Measurements from ENCODE around the gene ALDH3B1. TPM values are rescaled to one million over a fixed set of nuclear protein-coding genes. Genes with fewer than 3 reads are reported as not detected.
"Not testable (repeated sequence)": the region's sequence is repeated elsewhere in the genome, so short reads cannot be mapped to it uniquely, and the experiment has no call there.

ALDH3B1 gene
- total RNA-seq, 2 donors from 2014 or later, result 15.2 to 18.4 TPM

DNA sequence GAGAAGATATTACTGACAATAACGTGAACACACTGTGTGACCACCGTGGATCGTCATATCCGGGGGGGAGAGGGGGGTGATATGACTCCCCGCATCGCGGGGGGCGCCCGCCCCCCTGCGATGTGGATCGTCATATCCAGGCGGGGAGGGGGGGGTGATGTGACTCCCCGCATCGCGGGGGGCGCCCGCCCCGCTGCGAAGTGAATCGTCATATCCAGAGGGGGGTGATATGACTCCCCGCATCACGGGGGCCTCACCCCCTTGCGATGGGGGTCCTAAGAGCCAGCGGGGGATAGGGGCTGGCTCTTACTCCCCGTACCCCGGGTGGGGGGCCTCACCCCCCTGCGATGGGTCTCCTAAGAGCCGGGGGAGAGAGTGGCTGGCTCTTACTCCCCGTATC lies 26.2 kb upstream of the ALDH3B1 start:
- intact Hi-C loops (cut with DNase I), result no loop called here
- DNase-seq, result no peak
- H3K4me3 ChIP-seq, result no peak overlapping the region

DNA sequence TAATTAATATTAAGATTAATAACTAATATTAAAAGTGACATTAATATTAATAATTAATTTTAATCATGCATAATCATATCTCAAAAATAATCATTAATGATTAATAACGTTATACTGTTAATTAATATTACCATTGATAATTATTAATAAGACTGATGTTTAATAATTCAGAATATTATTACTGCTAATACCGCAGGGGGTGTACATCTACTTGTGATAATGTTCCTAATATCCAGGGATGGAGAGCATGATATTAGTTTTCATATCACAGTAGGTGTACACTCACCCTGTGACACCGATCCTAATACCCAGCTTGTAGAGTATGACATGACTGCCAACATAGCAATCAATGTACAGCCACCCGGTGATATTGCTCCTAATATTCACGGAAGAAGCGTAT lies 24.8 kb upstream of the ALDH3B1 start:
- H3K27me3 ChIP-seq; DNase-seq; ATAC-seq; H3K4me3 ChIP-seq; H3K9me3 ChIP-seq; H3K36me3 ChIP-seq (replicated peaks in 1 of 2; ENCODE audit: insufficient read depth in 1 of 2, low read depth in 2 of 2); H3K4me1 ChIP-seq; H3K27ac ChIP-seq; intact Hi-C loops (cut with DNase I): not testable (repeated sequence)
- 56 to 62% methylated on average over 6 of the region's 6 CpGs for WGBS, 2 donors

More for the DNA sequence above, 26.2 kb upstream of the ALDH3B1 start:
- WGBS, 2 donors, result 68 to 86% methylated on average over 18 to 22 of the region's 29 CpGs
- no peak for ATAC-seq
- Histone ChIP-seq H3K27me3 (no peaks in the 10 kb centered on the region), H3K9me3 (no peaks in the 10 kb centered on the region), H3K36me3 (replicated peaks in 1 of 2; ENCODE audit: insufficient read depth in 1 of 2, low read depth in 2 of 2) (no peaks in the 10 kb centered on the region), H3K4me1 (peaks cover 9% of the 10 kb centered on the region), H3K27ac (no peak overlapping the region)
- TF ChIP-seq, protein P1, sequence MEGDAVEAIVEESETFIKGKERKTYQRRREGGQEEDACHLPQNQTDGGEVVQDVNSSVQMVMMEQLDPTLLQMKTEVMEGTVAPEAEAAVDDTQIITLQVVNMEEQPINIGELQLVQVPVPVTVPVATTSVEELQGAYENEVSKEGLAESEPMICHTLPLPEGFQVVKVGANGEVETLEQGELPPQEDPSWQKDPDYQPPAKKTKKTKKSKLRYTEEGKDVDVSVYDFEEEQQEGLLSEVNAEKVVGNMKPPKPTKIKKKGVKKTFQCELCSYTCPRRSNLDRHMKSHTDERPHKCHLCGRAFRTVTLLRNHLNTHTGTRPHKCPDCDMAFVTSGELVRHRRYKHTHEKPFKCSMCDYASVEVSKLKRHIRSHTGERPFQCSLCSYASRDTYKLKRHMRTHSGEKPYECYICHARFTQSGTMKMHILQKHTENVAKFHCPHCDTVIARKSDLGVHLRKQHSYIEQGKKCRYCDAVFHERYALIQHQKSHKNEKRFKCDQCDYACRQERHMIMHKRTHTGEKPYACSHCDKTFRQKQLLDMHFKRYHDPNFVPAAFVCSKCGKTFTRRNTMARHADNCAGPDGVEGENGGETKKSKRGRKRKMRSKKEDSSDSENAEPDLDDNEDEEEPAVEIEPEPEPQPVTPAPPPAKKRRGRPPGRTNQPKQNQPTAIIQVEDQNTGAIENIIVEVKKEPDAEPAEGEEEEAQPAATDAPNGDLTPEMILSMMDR (IDR thresholded peaks at IDR 0.05), result no peak
- no peak for TF ChIP-seq POLR2A (IDR thresholded peaks at IDR 0.05)

DNA sequence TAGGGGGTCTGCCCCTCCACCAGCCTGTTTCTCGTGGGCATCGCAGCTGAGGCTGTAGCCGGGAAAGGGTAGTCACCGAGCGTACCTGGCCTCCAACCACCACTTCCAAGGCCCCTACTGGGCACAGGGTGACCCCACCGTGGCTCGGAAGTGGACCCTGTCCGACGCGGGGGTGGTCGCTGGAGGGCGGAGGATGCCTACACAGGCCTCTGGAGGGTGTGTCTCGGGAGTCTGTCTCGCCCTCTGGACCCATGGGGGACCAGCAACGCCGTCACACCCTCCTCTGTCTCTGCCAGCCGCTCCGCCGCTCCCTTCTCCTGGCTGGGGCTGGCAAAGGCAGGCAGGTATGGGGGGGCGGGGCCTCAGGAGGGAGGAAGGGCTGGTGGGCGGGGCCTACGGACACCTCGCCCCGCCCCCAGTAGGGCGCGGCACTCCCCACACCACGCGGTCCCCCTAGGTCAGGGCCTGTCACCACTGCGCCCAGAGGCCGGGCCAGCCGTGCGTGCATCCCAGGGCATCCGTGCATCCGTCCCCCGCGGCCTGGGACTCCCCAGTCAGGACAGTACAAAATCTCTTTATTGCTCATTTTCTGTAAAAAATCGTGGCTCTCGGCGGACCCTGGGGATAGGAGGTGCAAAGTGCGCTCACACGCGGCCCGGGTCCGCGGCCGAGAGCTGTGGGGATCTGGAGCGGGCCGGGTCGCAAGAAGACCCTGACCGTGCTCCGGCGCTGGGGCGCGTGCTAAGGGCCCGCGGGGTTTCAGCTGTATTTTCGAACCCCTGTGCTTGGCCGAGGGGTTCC lies 19.4 kb upstream of the ALDH3B1 start:
- peak in 1 of 4 donors; percentile 48 for DNase-seq
- H3K27me3 ChIP-seq; H3K9me3 ChIP-seq; H3K27ac ChIP-seq; intact Hi-C loops (cut with DNase I); H3K36me3 ChIP-seq (replicated peaks in 1 of 2; ENCODE audit: insufficient read depth in 1 of 2, low read depth in 2 of 2); H3K4me1 ChIP-seq; H3K4me3 ChIP-seq: not testable (repeated sequence)
- ATAC-seq, result peak; percentile 40
- WGBS, 2 donors, result 22% methylated on average over 41 of the region's 58 CpGs; no CpG with 5 or more reads in 1 of the 2 donors

DNA sequence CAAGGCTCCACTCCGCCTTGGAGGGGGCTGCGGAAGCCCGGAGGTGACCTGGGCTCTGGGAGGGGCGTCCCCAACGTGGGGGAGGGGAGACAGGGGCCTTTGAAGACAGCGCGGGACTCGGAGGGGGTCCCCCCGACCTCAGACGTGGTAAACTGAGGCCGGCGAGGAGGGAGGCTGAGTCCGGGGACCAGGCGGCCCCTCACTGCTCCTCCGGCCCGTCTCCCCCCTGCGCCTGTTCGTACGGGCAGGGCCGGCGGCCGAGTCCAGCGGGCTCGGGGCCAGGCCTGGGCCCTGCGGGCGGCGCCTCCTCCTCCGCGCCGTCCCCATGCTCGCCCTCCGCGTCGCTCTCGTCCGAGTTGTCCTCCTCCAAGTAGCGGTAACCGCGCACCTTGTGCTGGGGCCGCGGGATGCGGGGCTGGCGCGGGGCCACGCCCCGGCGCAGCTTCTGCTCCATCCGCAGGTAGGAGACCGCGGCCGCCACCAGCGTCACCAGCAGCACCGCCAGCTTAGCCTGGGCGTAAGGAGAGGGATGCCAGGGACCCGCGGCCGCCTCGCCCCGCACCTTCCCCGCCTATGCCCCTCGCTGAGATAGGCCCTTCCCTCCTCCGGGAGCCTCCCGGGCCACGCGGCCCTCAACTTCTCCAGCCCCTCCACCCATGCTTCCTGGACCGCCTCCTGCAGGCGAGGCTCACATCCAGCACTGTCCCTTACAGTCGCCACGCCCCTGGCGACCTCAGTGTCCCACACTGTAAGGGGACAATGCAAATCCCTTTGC lies 18.6 kb upstream of the ALDH3B1 start:
- H3K27ac ChIP-seq; H3K27me3 ChIP-seq; ATAC-seq; H3K36me3 ChIP-seq (replicated peaks in 1 of 2; ENCODE audit: insufficient read depth in 1 of 2, low read depth in 2 of 2); H3K4me3 ChIP-seq; H3K4me1 ChIP-seq; H3K9me3 ChIP-seq; DNase-seq; intact Hi-C loops (cut with DNase I): not testable (repeated sequence)
- 44 to 66% methylated on average over 23 to 55 of the region's 70 CpGs for WGBS, 2 donors

DNA sequence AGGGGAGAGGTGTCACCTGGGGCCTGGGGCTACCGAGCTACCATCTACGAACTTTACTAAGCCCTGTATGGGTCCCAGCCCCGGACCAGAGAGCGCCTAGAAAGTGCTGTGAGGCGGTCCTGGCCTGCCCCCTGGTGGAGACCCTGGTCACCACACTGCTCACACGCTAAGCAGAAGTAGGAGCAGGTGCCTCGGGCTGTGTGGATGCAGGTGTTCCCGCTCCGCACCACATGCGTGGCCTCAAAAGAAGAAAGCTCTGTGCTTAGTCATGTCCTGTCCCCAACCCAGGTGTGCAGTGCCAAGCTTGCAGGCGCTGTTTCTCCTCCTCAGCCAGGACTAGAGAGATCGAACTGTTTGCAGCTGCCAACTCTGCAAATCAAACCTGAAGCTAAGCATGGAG lies 16.3 kb upstream of the ALDH3B1 start:
- intact Hi-C loops (cut with DNase I); ATAC-seq; H3K9me3 ChIP-seq; H3K4me1 ChIP-seq; H3K27me3 ChIP-seq; H3K36me3 ChIP-seq (replicated peaks in 1 of 2; ENCODE audit: insufficient read depth in 1 of 2, low read depth in 2 of 2); H3K4me3 ChIP-seq; H3K27ac ChIP-seq: not testable (repeated sequence)
- DNase-seq, result peak; percentile 61 to 82 (median 70)
- WGBS, 2 donors, result 16 to 40% methylated on average over 1 to 12 of the region's 12 CpGs
- TF ChIP-seq, protein P1 (IDR thresholded peaks at IDR 0.05), result peak; percentile 37 to 84 (median 73)

DNA sequence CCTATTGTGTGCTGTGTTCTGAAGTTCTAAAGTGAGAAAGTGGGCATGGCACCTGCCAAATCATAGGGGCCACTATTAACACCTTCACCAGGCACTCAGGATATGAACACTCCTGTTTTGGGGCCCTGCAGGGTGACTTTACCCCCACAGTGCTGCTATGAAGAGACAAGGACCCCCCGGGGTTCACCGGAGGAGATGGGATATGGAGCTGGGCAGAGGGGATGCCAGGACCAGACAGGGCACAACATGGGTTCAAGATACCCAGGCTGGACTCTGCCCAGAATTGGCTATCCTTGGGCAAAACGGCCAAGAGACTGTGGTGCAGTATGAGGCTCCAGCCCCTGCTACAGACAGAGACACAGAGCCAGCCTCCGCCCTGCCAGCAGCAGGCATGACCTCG lies 15.7 kb upstream of the ALDH3B1 start:
- H3K36me3 ChIP-seq (replicated peaks in 1 of 2; ENCODE audit: insufficient read depth in 1 of 2, low read depth in 2 of 2), result not testable (repeated sequence)

DNA sequence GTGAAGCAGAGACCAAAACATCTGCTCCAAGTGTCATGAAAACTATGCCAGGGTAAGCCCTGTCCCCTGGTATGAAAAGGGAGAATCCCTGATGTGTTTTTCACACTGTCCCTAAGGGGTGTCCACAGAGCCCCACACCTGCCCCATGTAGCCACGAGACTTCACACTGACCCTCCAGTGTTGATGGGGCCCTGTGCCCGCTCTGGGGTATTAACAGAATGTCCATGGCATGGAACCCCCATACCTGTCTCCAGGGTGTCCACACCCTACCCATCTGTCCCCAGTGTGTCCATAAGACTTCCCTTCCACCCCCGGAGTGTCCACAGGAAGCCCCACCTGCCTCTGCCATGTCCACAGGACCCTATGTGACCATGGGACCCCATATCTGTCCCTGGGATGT lies 15.0 kb upstream of the ALDH3B1 start:
- H3K9me3 ChIP-seq; DNase-seq; H3K36me3 ChIP-seq (replicated peaks in 1 of 2; ENCODE audit: insufficient read depth in 1 of 2, low read depth in 2 of 2); H3K27ac ChIP-seq; intact Hi-C loops (cut with DNase I); ATAC-seq; H3K4me1 ChIP-seq; H3K27me3 ChIP-seq; H3K4me3 ChIP-seq: not testable (repeated sequence)
- WGBS, 2 donors, result 88 to 100% methylated on average over 3 of the region's 3 CpGs

More for the DNA sequence above, 15.7 kb upstream of the ALDH3B1 start:
- DNase-seq; H3K27ac ChIP-seq; H3K27me3 ChIP-seq; intact Hi-C loops (cut with DNase I); H3K9me3 ChIP-seq; H3K4me3 ChIP-seq; H3K4me1 ChIP-seq; ATAC-seq: not testable (repeated sequence)
- WGBS, 2 donors, result 87% methylated on average over 5 of the region's 5 CpGs; no CpG with 5 or more reads in 1 of the 2 donors

DNA sequence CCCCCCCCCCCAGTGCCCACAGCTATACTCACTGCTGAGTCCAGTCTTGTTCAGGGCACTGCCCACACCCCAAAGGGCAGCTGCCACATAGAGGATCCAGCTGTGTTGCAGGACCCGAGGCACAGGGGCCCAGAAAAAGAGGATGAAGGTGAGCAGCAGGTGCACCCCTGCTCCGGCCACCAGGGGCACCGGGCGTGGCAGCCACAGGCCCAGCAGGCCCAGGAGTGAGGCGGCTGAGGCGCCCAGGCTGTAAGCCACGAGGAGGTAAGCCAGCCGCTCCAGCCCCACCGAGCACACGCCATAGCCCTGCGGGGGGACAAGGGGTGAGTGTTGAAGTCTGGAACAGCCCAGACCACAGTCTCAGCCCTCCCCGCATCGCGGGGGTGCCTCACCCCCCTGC lies 14.5 kb upstream of the ALDH3B1 start:
- H3K27ac ChIP-seq; DNase-seq; H3K9me3 ChIP-seq; H3K4me3 ChIP-seq; H3K36me3 ChIP-seq (replicated peaks in 1 of 2; ENCODE audit: insufficient read depth in 1 of 2, low read depth in 2 of 2); intact Hi-C loops (cut with DNase I); H3K27me3 ChIP-seq; H3K4me1 ChIP-seq; ATAC-seq: not testable (repeated sequence)
- WGBS, 2 donors, result 91% methylated on average over 8 of the region's 14 CpGs; no CpG with 5 or more reads in 1 of the 2 donors

Measured in body of pancreas (tissue), 4 donors.